Prostate gland (tissue), 2 donors: ENCODE data around the gene FAM193B.
A peak's percentile ranks its signal among the peaks of the same experiment; 100 is the strongest.

Experiments
- POLR2A ChIP-seq: fragments of 450-650 bp; IDR thresholded peaks from one replicate; pipeline ENCODE4 v1.6.1; 2016; ENCODE audit warnings: antibody characterized with exemption, mild to moderate bottlenecking
- POLR2AphosphoS5 ChIP-seq: sonication (generic); formaldehyde crosslinking; IDR thresholded peaks from one replicate; pipeline ENCODE4 v1.6.1; 2017; ENCODE audit warnings: antibody characterized with exemption
- TF ChIP-seq, protein P1 (sequence below), 4 experiments: fragments of 200-600 bp in 2 of 4; fragments of 450-650 bp in 2 of 4; sonication (generic) in 2 of 4; IDR thresholded peaks; 1 replicate in 3 of 4; 2 replicates in 1 of 4; pipeline ENCODE4 v1.5.1; 2016 to 2019; ENCODE audit warnings: antibody characterized with exemption in 4 of 4, mild to moderate bottlenecking in 2 of 4, moderate library complexity in 2 of 4

DNA sequence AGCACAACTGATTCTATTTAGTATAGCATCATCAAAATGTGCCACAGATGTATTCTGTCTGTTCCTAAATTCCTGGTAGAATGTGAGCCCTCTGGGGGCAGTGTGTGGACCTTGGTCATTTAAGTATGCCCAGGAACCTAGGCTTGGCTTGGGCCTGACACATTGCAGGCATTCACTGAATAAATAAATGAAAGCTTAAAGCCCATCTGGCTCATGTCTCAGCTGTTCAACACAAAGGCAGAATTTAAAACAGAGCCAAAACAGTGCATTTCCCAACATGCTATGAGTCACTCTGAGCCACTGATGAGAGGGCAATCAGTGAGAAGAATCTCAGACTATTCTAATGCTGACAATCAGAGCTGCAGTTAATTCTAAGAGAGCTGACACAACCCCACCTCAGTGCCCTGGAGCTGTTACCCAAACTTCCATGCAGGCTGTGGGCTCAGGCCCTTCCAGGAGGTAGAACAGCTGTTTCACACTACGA lies 8.1 kb downstream of the FAM193B start:
- TF ChIP-seq, protein P1, sequence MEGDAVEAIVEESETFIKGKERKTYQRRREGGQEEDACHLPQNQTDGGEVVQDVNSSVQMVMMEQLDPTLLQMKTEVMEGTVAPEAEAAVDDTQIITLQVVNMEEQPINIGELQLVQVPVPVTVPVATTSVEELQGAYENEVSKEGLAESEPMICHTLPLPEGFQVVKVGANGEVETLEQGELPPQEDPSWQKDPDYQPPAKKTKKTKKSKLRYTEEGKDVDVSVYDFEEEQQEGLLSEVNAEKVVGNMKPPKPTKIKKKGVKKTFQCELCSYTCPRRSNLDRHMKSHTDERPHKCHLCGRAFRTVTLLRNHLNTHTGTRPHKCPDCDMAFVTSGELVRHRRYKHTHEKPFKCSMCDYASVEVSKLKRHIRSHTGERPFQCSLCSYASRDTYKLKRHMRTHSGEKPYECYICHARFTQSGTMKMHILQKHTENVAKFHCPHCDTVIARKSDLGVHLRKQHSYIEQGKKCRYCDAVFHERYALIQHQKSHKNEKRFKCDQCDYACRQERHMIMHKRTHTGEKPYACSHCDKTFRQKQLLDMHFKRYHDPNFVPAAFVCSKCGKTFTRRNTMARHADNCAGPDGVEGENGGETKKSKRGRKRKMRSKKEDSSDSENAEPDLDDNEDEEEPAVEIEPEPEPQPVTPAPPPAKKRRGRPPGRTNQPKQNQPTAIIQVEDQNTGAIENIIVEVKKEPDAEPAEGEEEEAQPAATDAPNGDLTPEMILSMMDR (IDR thresholded peaks at IDR 0.05) = no peak
- TF ChIP-seq POLR2A (no peak), POLR2AphosphoS5 (peak; percentile 76)
